HepG2 (cell line): ENCODE results near the gene AADACL4. TPM values are rescaled to one million over a fixed set of nuclear protein-coding genes. Genes with fewer than 3 reads are reported as not detected.

ENCODE experiments used
- AHDC1 ChIP-seq: sonication (generic); formaldehyde crosslinking; IDR thresholded peaks from 2 replicates; pipeline ENCODE4 v1.5.1; 2020; ENCODE audit warnings: mild to moderate bottlenecking, missing genetic modification reagents, borderline replicate concordance
- EEA1 ChIP-seq: sonication (generic); formaldehyde crosslinking; IDR thresholded peaks from 2 replicates; pipeline ENCODE4 v1.5.1; 2020; ENCODE audit warnings: mild to moderate bottlenecking, missing genetic modification reagents, borderline replicate concordance
- ELF4 ChIP-seq: sonication (generic); formaldehyde crosslinking; IDR thresholded peaks from 2 replicates; pipeline ENCODE4 v1.5.0; 2020; ENCODE audit warnings: missing genetic modification reagents, mild to moderate bottlenecking, moderate library complexity, borderline replicate concordance
- FOSL2 ChIP-seq: sonication (generic); formaldehyde crosslinking; IDR thresholded peaks from 2 replicates; pipeline ENCODE4 v1.4.0; 2020; ENCODE audit warnings: missing genetic modification reagents
- GATA4 ChIP-seq: sonication (generic); IDR thresholded peaks from 2 replicates; pipeline ENCODE4 v1.6.1; 2016; ENCODE audit warnings: antibody characterized with exemption, low read depth, borderline replicate concordance
- IKZF5 ChIP-seq: IDR thresholded peaks from 2 replicates; pipeline ENCODE4 v1.6.1; 2018; ENCODE audit warnings: missing genetic modification reagents, mild to moderate bottlenecking, missing compliant biosample characterization
- KLF11 ChIP-seq: IDR thresholded peaks from 2 replicates; pipeline ENCODE4 v1.6.1; 2016; ENCODE audit warnings: missing compliant biosample characterization
- MIER2 ChIP-seq: IDR thresholded peaks from 2 replicates; pipeline ENCODE4 v1.6.1; 2016; ENCODE audit warnings: missing biosample characterization, missing genetic modification reagents
- MXD3 ChIP-seq: IDR thresholded peaks from 2 replicates; pipeline ENCODE4 v1.6.1; 2016; ENCODE audit warnings: mild to moderate bottlenecking, missing biosample characterization, missing genetic modification reagents
- NFIB ChIP-seq: sonication (generic); formaldehyde crosslinking; IDR thresholded peaks from 2 replicates; pipeline ENCODE4 v1.9.0; 2021; ENCODE audit warnings: missing genetic modification reagents, mild to moderate bottlenecking, borderline replicate concordance
- NPAS2 ChIP-seq: sonication (generic); formaldehyde crosslinking; IDR thresholded peaks from 2 replicates; pipeline ENCODE4 v1.8.0; 2022; ENCODE audit warnings: mild to moderate bottlenecking, missing genetic modification reagents, borderline replicate concordance
- SNAI1 ChIP-seq: sonication (generic); formaldehyde crosslinking; IDR thresholded peaks from 2 replicates; pipeline ENCODE4 v1.5.0; 2020; ENCODE audit warnings: mild to moderate bottlenecking, missing genetic modification reagents, borderline replicate concordance
- SP2 ChIP-seq: sonication (generic); formaldehyde crosslinking; IDR thresholded peaks from 2 replicates; pipeline ENCODE4 v1.5.1; 2020; ENCODE audit warnings: mild to moderate bottlenecking, missing genetic modification reagents
- SPEN ChIP-seq: sonication (generic); formaldehyde crosslinking; IDR thresholded peaks from 2 replicates; pipeline ENCODE4 v1.5.1; 2020; ENCODE audit warnings: low read depth, mild to moderate bottlenecking, missing genetic modification reagents
- ZFP62 ChIP-seq: sonication (generic); formaldehyde crosslinking; IDR thresholded peaks from 2 replicates; pipeline ENCODE4 v1.4.0; 2020; ENCODE audit warnings: missing genetic modification reagents
- ZFX ChIP-seq: sonication (generic); formaldehyde crosslinking; IDR thresholded peaks from 2 replicates; pipeline ENCODE4 v1.4.0; 2020; ENCODE audit warnings: mild to moderate bottlenecking, low read depth, missing genetic modification reagents, moderate library complexity
- ZNF10 ChIP-seq: sonication (generic); formaldehyde crosslinking; IDR thresholded peaks from 2 replicates; pipeline ENCODE4 v1.4.0; 2020; ENCODE audit warnings: mild to moderate bottlenecking, low read depth, missing genetic modification reagents, borderline replicate concordance
- ZNF143 ChIP-seq: sonication (generic); formaldehyde crosslinking; IDR thresholded peaks from 2 replicates; pipeline ENCODE4 v1.4.0; 2020; ENCODE audit warnings: missing genetic modification reagents
- ZNF234 ChIP-seq: sonication (generic); formaldehyde crosslinking; conservative IDR thresholded peaks from 2 replicates; pipeline ENCODE4 v1.5.1; 2020; ENCODE audit warnings: mild to moderate bottlenecking, missing genetic modification reagents
- ZNF367 ChIP-seq: sonication (generic); formaldehyde crosslinking; IDR thresholded peaks from 2 replicates; pipeline ENCODE4 v1.4.0; 2020; ENCODE audit warnings: missing genetic modification reagents, borderline replicate concordance
- ZNF441 ChIP-seq: sonication (generic); formaldehyde crosslinking; IDR thresholded peaks from 2 replicates; pipeline ENCODE4 v1.7.0; 2021; ENCODE audit warnings: missing genetic modification reagents, borderline replicate concordance
- ZNF704 ChIP-seq: sonication (generic); formaldehyde crosslinking; IDR thresholded peaks from 2 replicates; pipeline ENCODE4 v1.8.1; 2023; ENCODE audit warnings: mild to moderate bottlenecking, inconsistent platforms, moderate library complexity, missing genetic modification reagents, borderline replicate concordance
- polyA plus RNA-seq, 8 experiments: library from polyadenylated mRNA; depleted of rRNA in 3 of 8; stranded (reverse) in 7 of 8; unstranded in 1 of 8; fragments of >200 nt; fragmentation: Illumina TruSeq in 4 of 8; extraction: Trizol in 4 of 8; gene quantifications; 2 replicates each; pipeline versions ENCODE4 v1.2.1 to v1.2.3, GENCODE V29; 2011 to 2016; ENCODE audit warnings: low read depth in 4 of 8, missing spikeins in 1 of 8, mixed read lengths in 1 of 8; ENCODE audit not compliant: insufficient read depth in 1 of 8
- total RNA-seq, 5 experiments: library from RNA; depleted of rRNA; stranded (reverse); fragments of >200 nt; fragmentation: Illumina TruSeq; extraction: Trizol; gene quantifications; 2 replicates each; pipeline ENCODE4 v1.2.3, GENCODE V29; 2016; ENCODE audit warnings: low read depth in 1 of 5

The AADACL4 gene
- total and polyA plus RNA-seq, 2 of the 13 experiments (the other 11 are each of a cell fraction or from before 2014, with no cell fraction given): not detected

- TF ChIP-seq ELF4 (CRISPR knock-in tag) (no peak), SPEN (CRISPR knock-in tag) (peak; percentile 87; the same call in 1 of the 2 replicates), SP2 (CRISPR knock-in tag) (no peak), NFIB (no peak), AHDC1 (CRISPR knock-in tag) (peak; percentile 81), ZNF234 (CRISPR knock-in tag) (no peak), NPAS2 (CRISPR knock-in tag) (no peak), SNAI1 (CRISPR knock-in tag) (no peak), MXD3 (CRISPR knock-in tag) (peak; percentile 40; the same call in 1 of the 2 replicates), GATA4 (peak; percentile 90), FOSL2 (CRISPR knock-in tag) (peak; percentile 99), ZNF10 (CRISPR knock-in tag) (no peak), ZFP62 (CRISPR knock-in tag) (no peak), ZNF704 (no peak), ZNF441 (CRISPR knock-in tag) (peak; percentile 92), ZNF143 (no peak), IKZF5 (CRISPR knock-in tag) (peak; percentile 83), EEA1 (CRISPR knock-in tag) (no peak), ZFX (CRISPR knock-in tag) (peak; percentile 57; the same call in 1 of the 2 replicates), ZNF367 (CRISPR knock-in tag) (no peak), MIER2 (CRISPR knock-in tag) (0 out of 2 replicates have a peak, but pooled peaks have one; percentile 62), KLF11 (CRISPR knock-in tag) (no peak)
Measured at GRCh38 chr1:12604114-12604874, 39.6 kb upstream of the AADACL4 start (continued).
